ENCODE results near the gene SLC6A6.

SLC6A6 gene

DNA sequence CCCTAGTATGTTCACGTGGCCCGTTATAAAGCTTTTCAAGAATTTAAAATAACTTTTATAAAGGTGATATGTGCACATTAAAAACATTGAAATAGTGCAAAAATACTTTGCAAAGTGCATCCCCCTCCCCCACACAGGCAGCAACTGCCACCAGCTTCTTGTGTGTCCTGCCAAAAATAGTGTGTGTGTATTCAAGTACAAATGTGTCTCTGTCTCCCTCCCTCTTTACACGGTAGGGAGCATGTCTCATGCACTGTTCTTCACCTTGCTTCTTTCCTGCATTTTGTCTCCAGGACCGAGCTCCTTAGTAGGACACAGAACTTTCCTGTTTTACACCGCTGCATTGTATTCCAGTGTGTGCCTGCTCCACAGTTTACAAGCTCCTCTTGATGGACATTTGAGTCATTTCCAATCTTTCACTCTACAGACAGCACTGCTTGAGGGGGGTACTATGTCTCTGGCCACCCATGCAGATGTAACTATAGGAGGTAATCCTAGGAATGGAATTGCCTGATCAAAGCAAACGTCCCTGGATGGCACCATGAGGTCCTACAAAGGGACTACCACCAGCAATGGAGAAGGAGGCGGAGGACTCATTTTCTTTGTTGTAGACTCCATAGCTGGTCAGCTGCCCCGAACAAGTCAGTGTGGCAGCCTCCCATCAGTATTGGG is 52.4 kb downstream of the SLC6A6 start:
- no peak for DNase-seq (ENCODE audit: low spot score)

DNA sequence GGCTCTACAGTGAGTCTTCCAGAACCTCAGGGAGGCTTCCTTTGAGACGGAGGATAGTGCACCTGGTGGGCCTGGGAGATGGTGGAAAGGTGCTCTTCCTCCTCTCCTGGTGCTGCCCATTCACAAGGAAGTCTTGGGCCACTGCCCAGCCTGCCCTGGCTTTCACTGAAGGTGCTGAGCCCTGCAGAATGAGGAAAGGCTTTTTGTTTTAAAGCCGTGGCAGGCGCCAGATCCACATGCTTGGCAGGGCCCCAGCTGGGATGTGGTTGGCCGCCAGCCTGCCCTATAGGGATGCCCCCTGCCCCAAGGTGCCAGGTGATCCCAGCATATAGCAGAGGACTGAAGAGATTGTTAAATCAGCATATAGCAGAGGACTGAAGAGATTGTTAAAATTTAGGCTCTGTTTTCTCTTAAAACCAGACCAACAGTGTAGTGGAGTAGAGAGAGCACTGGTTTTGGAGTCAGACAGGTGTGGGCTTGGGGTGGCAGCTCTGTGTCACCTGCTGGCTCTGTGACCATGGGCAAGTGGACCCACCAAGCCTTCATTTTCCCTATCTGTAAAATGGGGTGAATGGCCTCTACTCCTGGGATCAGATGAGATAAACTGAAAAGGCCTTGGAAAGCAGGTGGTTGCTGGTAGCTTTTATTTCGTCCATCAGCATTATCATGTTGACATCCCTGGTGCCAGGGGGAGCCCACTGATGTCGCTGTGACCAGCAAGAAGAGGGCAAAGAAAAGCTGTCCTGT is 53.3 kb downstream of the SLC6A6 start:
- no peak for DNase-seq (ENCODE audit: low spot score)

DNA sequence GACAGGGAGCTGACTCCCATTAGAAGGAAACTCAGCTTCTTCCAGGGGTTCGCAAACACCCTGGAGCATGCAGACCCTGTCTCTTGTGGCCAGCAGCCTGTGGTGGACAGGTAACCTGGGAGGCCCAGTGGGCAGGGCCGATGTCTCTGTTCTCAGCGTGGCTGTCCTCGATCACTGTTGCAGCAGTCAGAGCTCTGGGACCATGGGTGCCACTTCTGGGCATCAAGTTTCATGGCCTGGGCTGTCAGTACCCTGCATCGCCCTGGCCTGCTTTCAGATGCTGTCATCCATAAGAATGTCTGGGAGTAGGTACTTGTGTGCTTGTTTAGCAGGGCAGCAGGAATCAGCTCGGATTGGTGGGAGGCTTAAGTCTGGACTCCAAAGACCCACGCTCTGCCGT is 54.4 kb downstream of the SLC6A6 start:
- DNase-seq (ENCODE audit: low spot score), result no peak

DNA sequence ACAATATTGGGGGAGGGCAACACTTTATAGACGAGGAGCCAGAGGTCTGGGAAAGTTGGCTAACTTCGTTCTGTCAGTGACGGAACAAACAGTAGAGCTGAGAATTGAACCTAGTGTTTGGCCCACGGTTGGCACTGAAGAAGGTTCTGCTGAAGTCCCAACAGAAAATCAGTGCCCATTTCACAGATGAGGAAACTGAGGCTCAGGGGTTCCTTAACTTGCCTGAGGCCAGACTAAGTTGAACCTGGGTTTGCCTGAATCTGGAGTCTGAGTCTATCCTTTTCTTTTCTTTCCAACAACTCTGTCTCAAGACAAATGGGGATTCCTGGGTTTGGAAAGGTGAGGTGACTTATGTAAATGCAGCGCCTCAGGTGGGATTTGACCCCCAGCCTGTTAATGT is 55.1 kb downstream of the SLC6A6 start:
- DNase-seq (ENCODE audit: low spot score), result no peak

DNA sequence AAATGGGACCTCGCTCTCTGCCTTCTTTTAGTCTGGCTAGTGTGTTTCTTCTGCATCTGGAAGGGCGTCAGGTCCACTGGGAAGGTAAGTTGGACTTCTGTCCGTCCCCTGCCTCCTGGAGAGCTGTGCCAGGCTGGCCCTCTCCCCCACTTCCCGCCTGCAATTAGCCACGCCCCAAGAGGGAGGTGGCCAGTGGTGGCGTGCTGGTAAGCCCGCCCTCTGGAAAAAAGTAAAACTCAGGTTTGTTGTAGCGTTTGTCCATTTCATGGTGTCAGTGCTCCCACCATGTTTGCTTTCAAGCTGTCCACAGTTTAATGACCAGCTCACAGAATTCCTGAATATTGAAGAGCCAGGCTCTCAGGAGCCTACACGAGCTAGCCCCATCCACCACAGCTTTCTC is 55.6 kb downstream of the SLC6A6 start:
- DNase-seq (ENCODE audit: low spot score), result no peak

DNA sequence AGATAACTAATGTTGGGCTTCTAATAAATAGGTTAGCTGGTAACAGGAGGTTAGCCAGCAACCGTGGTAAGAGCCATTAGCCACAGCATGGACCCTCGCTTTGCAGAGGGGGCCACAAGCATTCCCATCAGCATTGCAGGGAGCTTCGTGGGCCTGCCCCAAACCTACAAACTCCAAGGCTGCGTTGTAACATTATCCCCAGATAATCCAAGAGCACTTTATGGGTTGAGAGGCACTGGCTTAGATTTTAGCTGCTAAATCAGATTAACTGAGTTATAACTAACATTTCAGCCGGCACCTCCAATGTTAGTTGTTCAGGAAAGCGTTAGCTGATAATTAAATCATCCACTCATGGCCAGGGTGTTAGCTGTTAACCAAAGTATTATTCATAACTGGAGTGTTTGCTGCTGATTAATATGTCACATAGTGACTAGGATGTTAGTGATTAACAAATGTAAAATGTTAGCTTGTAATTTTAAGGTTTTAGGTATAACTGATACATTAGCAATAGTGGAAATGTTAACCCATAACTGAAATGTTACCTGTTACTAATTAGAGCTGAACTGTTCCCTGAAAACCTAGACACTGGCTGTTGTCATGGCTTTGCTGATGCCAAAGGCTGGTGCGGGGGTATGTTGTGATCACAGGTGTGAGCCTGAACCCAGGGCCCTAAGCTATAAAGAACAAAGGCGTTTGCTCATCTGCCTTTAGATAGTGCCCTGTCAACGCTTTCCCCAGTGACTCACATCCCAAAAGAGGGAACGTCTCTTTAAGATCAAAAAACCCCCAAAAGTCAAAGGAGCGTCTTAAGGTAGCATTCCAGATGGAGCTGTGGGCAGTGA is 56.2 kb downstream of the SLC6A6 start:
- no peak for DNase-seq (ENCODE audit: low spot score)

DNA sequence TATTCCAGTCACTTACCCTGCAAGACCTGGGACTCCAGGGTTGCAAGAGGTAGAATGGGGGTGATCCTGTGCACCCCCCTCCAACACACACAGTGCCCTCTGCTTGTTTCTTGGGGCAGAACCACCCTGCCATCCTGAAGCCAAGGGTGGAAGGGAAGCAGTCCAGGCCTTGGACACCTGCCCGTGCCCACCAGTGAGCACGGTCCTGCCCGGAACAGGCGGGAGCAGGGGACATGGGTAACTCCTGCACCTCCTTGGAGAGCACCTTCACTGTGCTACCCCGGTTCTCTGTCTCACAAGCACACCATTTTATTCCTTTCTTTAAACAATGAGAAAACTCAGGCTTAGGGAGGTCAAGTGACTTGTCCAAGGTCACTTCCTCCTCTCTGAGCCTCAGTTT is 57.0 kb downstream of the SLC6A6 start:
- DNase-seq (ENCODE audit: low spot score), result no peak

DNA sequence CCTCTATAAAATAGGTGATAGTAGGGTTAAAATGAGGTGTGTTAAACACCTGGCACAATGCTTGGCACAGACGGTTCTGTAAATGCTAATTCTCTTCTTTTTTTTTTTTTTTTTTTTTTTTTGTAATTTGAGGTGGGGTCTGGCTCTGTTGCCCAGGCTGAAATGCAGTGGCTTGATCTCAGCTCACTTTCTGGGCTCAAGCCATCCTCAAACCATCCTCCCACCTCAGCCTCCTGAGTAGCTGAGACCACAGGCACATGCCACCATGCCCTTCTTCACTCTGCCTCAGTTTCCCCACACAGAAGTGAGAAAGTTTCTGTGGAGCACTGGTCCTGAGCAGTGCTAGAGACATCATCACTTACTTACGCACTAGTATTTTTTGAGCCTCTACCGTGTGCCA is 57.4 kb downstream of the SLC6A6 start:
- DNase-seq (ENCODE audit: low spot score), result no peak

DNA sequence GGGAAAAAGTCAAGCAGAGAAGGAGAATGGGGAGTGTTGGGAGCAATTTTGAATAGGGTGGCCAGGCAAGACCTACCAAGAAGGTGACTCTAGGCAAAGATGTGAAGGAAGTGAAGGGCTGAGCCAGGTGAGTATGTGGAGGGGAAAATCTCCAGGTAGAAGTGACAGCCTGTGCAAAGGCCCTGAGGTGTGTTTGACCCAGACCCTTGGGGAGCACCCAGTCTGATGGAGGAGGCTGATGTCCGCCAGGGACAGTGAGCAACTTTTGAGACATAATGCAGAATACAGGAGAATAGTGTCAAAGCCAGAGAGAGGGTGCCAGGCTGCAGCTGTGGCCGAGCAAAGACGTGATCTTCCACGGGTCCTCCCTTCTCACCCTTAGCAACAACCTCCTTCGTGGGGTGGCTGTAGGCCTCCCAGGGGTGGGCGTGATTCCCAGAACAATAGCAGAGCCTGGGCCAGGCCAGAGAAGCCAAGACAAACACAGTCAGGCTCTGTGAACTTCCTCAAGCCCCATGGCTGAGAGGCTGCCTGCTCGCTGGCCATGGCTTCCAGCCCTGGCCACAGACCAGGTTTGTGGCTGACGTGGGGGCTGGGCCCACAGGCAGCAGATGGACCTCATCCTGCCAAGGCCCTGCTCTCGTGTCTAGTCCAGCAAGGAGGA is 58.1 kb downstream of the SLC6A6 start:
- peak; percentile 72 for DNase-seq (ENCODE audit: low spot score)

DNA sequence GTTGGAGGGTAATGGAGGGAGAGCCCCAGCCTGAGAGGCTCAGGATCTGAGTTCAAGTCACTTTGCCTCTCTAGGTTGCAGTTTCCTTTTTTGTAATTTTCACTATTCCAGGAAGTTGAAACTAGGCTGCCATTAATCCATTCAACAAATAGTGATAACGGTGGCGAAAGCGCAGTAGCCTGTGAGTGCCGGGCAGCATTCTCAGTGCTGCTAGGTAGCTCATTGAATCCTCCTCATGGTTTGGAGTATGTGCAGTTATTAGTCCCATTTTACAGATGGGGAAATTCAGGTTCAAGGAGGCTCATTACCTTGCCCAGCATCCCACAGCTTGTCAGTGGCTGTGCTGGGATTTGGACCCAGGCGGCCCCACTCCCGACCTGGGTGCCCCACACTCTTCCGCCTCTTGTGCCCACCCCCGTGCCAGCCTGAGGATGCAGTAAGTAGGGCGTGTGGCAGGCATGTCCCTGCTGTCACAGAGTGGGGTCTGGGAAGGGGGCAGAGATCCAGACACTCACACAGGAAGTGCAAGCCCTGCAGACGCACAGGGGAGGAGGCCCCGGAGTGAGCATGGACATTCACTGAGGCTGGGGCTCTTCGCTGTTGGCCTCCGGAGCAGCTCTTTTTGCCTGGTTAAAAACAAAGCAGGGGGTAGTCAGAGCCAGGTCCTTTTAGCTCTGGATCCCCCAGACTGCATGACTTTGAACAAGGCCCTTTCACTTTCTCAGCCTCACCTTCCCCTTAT is 58.8 kb downstream of the SLC6A6 start:
- DNase-seq (ENCODE audit: low spot score), result no peak

DNA sequence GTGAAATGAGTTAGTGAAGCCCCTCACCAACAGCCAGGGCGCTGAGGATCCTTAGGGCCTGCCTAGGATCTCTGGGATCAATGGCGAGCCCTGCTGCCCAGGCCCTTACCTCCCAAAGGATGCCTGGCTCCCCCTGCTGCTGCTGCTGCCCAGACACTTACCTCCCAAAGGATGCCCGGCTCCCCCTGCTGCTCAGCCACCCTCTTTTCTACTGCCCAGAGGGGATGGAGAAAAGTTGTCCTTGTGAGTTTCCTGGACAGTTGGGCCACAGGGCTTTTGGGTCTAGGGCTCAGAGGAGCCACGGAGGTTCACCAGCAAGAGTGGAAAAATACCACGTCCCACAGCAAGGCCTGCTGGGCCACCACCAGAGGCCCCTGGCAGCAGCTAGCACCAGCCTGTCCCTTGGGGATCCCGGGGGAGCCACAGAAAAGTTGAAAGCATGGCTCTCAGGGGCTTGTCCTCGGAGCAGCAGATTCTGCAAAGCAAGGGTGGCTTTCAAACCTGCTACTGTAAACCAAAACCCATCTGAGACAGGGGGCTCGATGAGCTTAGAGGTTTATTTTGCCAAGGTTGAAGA is 59.4 kb downstream of the SLC6A6 start:
- peak; percentile 61 for DNase-seq (ENCODE audit: low spot score)

DNA sequence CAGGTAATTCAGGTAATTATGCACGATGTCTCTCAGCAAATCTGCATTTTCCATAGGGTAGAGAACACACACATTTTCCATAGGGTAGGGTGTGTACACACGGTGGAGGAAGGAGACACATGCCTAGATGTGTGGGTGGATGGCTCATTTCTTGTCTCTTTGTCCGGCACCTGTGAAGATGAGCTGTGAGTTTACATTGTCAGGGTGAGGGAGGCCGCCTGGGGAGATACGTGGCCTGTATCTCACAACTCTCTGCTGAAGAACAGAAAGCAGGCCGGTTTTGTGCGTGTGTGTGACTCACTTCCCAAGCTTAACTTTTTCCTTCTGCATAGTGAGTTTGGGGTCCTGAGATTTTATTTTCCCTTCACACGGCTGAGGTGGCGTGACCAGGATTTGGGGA is 60.3 kb downstream of the SLC6A6 start:
- DNase-seq (ENCODE audit: low spot score), result no peak

DNA sequence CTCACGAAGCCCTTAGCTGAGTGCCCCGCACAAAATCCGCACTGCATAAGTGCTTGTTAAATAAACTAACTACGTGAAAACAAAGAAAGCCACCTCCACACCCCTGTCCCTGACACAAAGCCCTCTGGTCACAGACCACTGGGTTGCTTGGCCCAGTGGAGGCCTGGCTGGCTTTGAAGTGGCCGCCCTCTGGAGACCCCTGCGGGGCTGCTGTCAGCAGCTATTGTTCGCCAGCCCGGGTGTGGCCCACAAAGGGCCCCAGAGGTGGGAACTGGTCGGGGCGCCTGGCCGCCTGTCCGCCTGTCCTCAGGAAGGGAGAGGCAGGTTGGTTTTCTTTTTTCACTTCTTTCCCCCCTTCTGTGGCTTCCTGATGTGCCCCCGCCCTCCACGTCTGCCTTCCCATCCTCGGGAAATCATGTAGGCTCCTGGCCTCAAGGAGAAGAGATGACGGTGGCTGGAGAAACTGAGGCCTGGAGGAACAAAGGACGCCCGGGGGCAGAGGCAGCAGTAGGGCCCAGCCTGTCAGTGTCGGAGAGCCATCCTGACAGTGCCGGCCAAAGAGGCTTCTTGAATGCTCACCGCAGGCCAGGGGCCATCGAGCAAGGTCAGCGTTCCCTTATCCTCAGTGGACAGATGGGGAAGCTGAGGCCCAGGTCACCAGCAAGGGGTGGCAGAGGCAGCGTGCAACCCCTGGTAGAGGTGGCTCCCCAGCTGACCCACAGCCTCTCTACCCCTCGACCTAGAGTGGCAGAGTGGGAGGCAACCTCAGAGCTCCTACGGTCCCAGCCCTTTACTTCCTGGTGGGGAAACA is 61.1 kb downstream of the SLC6A6 start:
- DNase-seq (ENCODE audit: low spot score), result no peak

DNA sequence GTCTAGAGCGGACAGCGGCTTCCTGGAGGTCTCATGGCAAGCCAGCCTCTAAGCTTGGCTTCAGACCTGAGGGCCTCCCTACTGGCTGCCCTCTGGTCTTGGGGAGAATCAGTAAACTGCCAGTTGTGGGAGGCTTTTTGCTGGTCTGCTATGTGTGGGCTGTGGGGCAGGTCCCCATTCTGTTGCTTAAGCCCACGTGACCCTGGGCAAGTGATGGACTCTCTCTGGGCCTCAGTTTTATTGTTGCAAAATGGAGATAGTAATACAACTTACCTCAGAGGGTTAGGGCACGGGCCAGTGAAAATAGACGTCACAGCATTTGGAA is 61.7 kb downstream of the SLC6A6 start:
- DNase-seq (ENCODE audit: low spot score), result no peak

DNA sequence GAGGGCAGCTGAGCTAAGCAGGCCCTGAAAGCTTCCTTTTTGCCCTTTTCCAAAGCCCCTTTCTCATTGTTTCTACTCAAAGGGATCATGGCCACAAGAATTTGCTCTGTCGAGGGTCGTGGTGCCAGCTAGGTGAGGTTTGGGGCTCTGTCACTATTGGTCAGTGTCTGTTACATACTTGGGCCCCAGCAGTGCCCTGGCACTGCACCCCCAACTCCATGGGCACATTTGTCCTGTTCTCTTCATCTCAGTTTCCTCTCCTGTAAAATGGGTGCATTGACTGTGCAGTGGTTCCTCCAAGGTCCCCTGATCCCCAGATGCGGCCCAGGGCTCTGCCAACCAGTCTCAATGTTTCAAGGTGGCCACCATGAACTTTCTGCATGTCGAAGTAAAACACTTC is 62.1 kb downstream of the SLC6A6 start:
- no peak for DNase-seq (ENCODE audit: low spot score)

DNA sequence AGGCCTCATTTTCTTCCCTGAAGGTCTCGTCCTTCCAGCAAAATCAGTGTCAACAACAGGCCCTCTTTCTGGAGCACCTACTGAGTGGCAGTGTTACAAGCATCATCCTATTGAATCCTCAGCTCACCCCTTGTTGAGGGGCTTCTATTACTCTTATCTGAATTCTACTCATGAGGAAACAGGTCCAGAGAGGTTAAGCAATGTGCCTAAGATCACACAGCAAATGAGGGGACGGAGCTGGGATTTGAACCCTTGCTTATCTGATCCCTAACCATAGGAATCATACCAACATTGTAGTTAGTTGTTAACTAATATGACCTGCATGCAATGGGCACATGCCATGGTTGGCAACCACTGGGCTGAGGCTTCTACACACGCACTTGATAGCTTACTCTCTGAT is 63.0 kb downstream of the SLC6A6 start:
- DNase-seq (ENCODE audit: low spot score), result no peak

DNA sequence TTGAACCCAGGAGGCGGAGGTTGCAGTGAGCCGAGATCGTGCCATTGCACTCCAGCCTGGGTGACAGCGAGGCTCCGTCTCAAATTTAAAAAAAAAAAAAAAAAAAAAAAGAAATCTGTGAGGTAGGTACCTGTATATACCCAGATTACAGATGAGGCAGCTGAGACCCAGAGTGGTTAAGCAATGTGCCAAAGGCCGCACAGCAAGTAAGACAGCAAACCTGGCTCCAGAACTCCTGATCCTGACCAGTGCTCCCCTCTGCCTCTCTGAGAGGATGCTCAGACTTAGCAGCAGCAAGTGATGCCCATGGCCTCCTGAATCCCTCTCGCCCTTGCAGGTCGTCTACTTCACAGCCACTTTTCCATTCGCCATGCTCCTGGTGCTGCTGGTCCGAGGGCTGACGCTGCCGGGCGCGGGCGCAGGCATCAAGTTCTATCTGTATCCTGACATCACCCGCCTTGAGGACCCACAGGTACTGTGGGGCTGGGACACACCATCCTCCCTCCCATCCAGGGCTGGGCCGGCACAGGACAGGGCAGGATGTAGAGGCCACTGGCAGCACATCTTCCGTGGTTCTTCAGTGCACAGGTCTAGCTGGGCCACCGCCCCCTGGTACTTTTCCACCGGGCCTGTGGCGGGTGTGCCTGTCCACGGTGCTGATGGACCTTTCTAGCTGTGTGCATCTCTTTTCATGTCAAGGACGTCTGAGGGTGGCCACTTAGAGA is 63.9 kb downstream of the SLC6A6 start:
- DNase-seq (ENCODE audit: low spot score), result no peak

DNA sequence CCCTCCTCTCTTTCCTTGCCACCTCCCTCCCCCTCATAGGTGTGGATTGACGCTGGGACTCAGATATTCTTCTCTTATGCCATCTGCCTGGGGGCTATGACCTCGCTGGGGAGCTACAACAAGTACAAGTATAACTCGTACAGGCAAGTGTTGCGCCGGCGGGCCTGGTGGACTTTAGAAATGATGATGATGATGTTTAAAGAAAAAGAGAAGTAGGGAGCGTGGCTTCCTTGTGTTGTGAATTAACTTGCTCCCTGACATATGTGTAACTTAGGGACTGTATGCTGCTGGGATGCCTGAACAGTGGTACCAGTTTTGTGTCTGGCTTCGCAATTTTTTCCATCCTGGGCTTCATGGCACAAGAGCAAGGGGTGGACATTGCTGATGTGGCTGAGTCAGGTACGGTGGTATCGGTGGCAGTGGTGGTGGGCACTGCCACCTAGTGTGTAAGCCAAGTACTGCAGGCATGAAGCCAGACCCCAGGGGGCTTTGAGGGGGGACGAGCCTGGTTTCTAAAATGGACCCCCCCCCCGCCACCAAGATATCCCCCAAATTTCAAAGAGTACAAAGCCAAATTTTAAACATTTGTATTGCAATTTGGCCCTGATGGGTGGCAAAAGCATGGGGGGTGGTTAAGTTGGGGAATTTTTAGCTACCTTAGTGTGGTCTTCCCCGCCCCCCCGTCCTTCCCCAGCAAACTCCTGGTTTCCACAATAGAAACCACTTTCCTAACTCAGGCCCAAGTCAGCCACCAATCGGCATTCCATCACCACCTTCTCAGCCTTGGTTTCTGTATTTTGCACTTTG is 65.6 kb downstream of the SLC6A6 start:
- DNase-seq (ENCODE audit: low spot score), result peak; percentile 57

DNA sequence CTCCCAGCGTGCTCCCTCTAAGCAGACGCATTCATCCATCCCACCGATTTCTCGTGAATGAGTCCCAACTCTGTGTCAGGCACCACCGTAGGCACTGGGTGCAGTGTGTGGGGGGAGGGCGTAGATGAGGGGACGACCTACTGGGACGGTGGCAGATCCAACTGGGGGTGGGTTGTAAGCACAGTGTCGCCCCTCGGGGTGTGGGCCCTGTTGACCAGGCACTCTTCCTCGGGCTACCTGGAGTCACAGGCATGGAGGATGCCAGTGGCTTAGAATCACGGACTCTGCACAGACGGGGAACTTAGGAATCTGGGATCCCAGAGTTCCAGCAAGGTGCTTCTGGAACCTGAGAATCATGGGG is 66.2 kb downstream of the SLC6A6 start:
- DNase-seq (ENCODE audit: low spot score), result no peak

All from cerebellar cortex (tissue), 1 donor.